ENCODE data around the gene ADCY5. TPM values are rescaled to one million over a fixed set of nuclear protein-coding genes. Genes with fewer than 3 reads are reported as not detected.
A peak's percentile ranks its signal among the peaks of the same experiment; 100 is the strongest.

Gene ADCY5
- total RNA-seq, 1 donor from 2014 or later, result 0.67 TPM

- H3K36me3 ChIP-seq (ENCODE audit: control insufficient read depth, insufficient read depth, low read length), result no peaks in the 10 kb centered on the region
- no peak overlapping the region for H3K4me3 ChIP-seq (ENCODE audit: low read depth, low read length)
- H3K27me3 ChIP-seq (ENCODE audit: control insufficient read depth, insufficient read depth, low read length), result peaks cover 27% of the 10 kb centered on the region
- TF ChIP-seq CTCF (IDR thresholded peaks at IDR 0.05; ENCODE audit: insufficient read depth, low read length, poor library complexity, severe bottlenecking), result no peak
- DNase-seq (ENCODE audit: low read depth), result no peak
Measured at GRCh38 chr3:123453675-123454074, 4.8 kb upstream of the ADCY5 start.

- Histone ChIP-seq H3K36me3 (ENCODE audit: control insufficient read depth, insufficient read depth, low read length) (no peaks in the 10 kb centered on the region), H3K27me3 (ENCODE audit: control insufficient read depth, insufficient read depth, low read length) (peaks cover 49% of the 10 kb centered on the region), H3K4me3 (ENCODE audit: low read depth, low read length) (no peak overlapping the region)
- no peak for DNase-seq (ENCODE audit: low read depth)
- no peak for TF ChIP-seq CTCF (IDR thresholded peaks at IDR 0.05; ENCODE audit: insufficient read depth, low read length, poor library complexity, severe bottlenecking)
Measured at GRCh38 chr3:123451186-123451585, 2.3 kb upstream of the ADCY5 start.

- no peak for DNase-seq (ENCODE audit: low read depth)
- no peak for TF ChIP-seq CTCF (IDR thresholded peaks at IDR 0.05; ENCODE audit: insufficient read depth, low read length, poor library complexity, severe bottlenecking)
- H3K36me3 ChIP-seq (ENCODE audit: control insufficient read depth, insufficient read depth, low read length), result no peaks in the 10 kb centered on the region
- H3K27me3 ChIP-seq (ENCODE audit: control insufficient read depth, insufficient read depth, low read length), result peaks cover 59% of the 10 kb centered on the region
- peak overlapping the region; percentile 34 for H3K4me3 ChIP-seq (ENCODE audit: low read depth, low read length)
Measured at GRCh38 chr3:123449997-123450604, 1.2 kb upstream of the ADCY5 start.

- TF ChIP-seq CTCF (IDR thresholded peaks at IDR 0.05; ENCODE audit: insufficient read depth, low read length, poor library complexity, severe bottlenecking), result no peak
- peaks cover 59% of the 10 kb centered on the region for H3K27me3 ChIP-seq (ENCODE audit: control insufficient read depth, insufficient read depth, low read length)
- no peak for DNase-seq (ENCODE audit: low read depth)
- H3K4me3 ChIP-seq (ENCODE audit: low read depth, low read length), result peak overlapping the region; percentile 34
- no peaks in the 10 kb centered on the region for H3K36me3 ChIP-seq (ENCODE audit: control insufficient read depth, insufficient read depth, low read length)
Measured at GRCh38 chr3:123449102-123449996, 459 bp upstream of the ADCY5 start.

GRCh38 chr3:123447749-123448517 is 957 bp downstream of the ADCY5 start:
- Histone ChIP-seq H3K36me3 (ENCODE audit: control insufficient read depth, insufficient read depth, low read length) (no peaks in the 10 kb centered on the region), H3K4me3 (ENCODE audit: low read depth, low read length) (no peak overlapping the region), H3K27me3 (ENCODE audit: control insufficient read depth, insufficient read depth, low read length) (peaks cover 54% of the 10 kb centered on the region)
- DNase-seq (ENCODE audit: low read depth), result no peak
- TF ChIP-seq CTCF (IDR thresholded peaks at IDR 0.05; ENCODE audit: insufficient read depth, low read length, poor library complexity, severe bottlenecking), result no peak

All from kidney epithelial cell (primary cell).